ENCODE data around the gene SLC16A3.

DNA sequence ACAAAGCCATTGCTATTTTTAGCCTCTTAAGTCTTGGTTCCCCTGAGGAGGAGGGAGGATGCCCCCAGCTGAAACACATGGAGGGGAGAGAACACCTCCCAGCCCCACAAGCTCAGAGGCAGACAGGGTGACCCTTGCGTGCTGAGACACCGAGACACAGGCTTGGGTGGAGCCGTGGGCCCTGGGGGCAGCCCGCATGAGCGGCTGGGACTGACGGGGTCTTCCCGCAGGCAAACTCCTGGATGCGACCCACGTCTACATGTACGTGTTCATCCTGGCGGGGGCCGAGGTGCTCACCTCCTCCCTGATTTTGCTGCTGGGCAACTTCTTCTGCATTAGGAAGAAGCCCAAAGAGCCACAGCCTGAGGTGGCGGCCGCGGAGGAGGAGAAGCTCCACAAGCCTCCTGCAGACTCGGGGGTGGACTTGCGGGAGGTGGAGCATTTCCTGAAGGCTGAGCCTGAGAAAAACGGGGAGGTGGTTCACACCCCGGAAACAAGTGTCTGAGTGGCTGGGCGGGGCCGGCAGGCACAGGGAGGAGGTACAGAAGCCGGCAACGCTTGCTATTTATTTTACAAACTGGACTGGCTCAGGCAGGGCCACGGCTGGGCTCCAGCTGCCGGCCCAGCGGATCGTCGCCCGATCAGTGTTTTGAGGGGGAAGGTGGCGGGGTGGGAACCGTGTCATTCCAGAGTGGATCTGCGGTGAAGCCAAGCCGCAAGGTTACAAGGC, 9.8 kb downstream of the SLC16A3 start:
- TF ChIP-seq YY1 (IDR thresholded peaks at IDR 0.05; ENCODE audit: insufficient read depth, insufficient read length) (no peak), SUZ12 (IDR thresholded peaks at IDR 0.05; ENCODE audit: extremely low read depth, insufficient read depth, insufficient read length) (no peak)
